ENCODE measurements around the gene ID3. TPM values are rescaled to one million over a fixed set of nuclear protein-coding genes. Genes with fewer than 3 reads are reported as not detected.

The ID3 gene
- total RNA-seq, 4 donors from 2014 or later: 121 to 224 (median 167) TPM

- H3K4me3 ChIP-seq: no peak overlapping the region
- no peaks in the 10 kb centered on the region for H3K36me3 ChIP-seq
- H3K27me3 ChIP-seq: no peaks in the 10 kb centered on the region
- TF ChIP-seq, protein P1, sequence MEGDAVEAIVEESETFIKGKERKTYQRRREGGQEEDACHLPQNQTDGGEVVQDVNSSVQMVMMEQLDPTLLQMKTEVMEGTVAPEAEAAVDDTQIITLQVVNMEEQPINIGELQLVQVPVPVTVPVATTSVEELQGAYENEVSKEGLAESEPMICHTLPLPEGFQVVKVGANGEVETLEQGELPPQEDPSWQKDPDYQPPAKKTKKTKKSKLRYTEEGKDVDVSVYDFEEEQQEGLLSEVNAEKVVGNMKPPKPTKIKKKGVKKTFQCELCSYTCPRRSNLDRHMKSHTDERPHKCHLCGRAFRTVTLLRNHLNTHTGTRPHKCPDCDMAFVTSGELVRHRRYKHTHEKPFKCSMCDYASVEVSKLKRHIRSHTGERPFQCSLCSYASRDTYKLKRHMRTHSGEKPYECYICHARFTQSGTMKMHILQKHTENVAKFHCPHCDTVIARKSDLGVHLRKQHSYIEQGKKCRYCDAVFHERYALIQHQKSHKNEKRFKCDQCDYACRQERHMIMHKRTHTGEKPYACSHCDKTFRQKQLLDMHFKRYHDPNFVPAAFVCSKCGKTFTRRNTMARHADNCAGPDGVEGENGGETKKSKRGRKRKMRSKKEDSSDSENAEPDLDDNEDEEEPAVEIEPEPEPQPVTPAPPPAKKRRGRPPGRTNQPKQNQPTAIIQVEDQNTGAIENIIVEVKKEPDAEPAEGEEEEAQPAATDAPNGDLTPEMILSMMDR (IDR thresholded peaks at IDR 0.05): no peak
- no peak for TF ChIP-seq POLR2A (IDR thresholded peaks at IDR 0.05)
- peak overlapping the region; percentile 53 to 80 (median 66) for H3K27ac ChIP-seq
- DNase-seq: no peak
- H3K4me1 ChIP-seq: peaks cover 0 to 27% (median 12%) of the 10 kb centered on the region in 4 donors
- no peaks in the 10 kb centered on the region for H3K9me3 ChIP-seq
These were observed 17.2 kb upstream of the ID3 start for GRCh38 chr1:23576338-23577055.

DNA sequence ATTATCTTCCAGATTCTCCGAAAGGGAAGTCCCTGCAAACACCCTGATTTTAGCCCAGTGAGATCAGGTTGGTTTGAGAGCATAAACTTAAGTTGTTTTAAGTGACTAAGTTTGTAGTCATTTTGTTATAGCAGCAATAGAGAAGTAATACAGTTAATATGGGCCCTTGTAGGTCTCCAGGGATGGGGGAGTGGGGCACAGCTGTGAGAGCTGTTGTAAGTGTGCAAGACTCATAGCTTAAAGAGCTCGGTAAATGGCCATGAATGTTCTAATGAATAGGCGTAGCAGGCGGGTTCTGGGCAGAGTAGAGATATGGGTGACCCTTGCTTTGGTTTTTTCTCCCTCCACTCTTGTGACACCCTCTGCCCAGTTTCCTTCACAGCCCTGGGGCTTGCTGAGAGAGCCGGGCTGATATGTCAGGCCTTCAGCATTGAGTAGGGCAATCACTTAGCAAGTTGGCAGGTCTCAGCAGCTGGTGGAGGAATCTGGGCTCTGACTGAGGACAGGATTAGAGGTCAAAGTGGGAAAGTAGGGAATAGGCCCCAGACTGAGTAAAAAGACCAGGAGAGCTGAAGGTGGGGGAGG is 16.0 kb upstream of the ID3 start:
- Histone ChIP-seq H3K4me3 (no peak overlapping the region), H3K27ac (peak overlapping the region in 2 of 4 donors; percentile 70 to 80), H3K36me3 (no peaks in the 10 kb centered on the region), H3K4me1 (peaks cover 0 to 27% (median 12%) of the 10 kb centered on the region in 4 donors), H3K27me3 (no peaks in the 10 kb centered on the region), H3K9me3 (no peaks in the 10 kb centered on the region)
- DNase-seq: no peak
- TF ChIP-seq, protein P1 (IDR thresholded peaks at IDR 0.05): no peak
- TF ChIP-seq POLR2A (IDR thresholded peaks at IDR 0.05): no peak

GRCh38 chr1:23574265-23574754 is 15.0 kb upstream of the ID3 start:
- Histone ChIP-seq H3K4me3 (no peak overlapping the region), H3K27ac (peak overlapping the region in 1 of 4 donors; percentile 80), H3K9me3 (no peaks in the 10 kb centered on the region), H3K27me3 (no peaks in the 10 kb centered on the region), H3K4me1 (peaks cover 0 to 27% (median 12%) of the 10 kb centered on the region in 4 donors), H3K36me3 (no peaks in the 10 kb centered on the region)
- TF ChIP-seq, protein P1 (IDR thresholded peaks at IDR 0.05): no peak
- TF ChIP-seq POLR2A (IDR thresholded peaks at IDR 0.05): no peak
- DNase-seq: peak in 1 of 3 donors; percentile 52

DNA sequence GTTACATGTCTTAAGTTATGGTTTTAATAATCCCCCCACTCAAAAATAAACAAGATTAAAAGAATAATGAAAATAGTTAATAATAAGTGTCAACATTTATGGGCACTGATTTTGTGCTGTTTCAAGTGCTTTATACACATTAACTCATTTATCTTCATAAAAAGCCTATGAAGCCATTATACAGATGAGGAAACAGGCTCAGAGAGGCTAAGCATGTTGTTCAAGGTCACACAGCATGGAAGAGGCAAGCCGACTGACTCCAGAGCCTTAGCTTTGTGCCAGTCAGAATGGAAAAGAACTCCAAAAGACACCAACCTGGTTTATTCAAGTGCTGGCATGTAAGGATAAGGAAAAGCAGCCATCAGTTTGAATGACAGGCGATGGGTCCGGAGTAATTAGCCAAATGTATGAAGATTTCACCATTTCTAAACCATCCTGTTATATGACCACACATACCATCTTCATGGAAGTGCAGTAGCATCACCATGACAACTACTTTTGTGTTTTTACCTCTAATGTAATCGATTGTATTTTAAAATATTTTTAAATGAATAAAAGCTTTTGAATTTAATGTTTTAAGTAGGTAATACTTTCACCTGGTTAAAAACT is 14.4 kb upstream of the ID3 start:
- no peak for DNase-seq
- peaks cover 0 to 31% (median 10%) of the 10 kb centered on the region in 4 donors for H3K4me1 ChIP-seq
- H3K36me3 ChIP-seq: no peaks in the 10 kb centered on the region
- H3K4me3 ChIP-seq: no peak overlapping the region
- TF ChIP-seq, protein P1 (IDR thresholded peaks at IDR 0.05): no peak
- TF ChIP-seq POLR2A (IDR thresholded peaks at IDR 0.05): no peak
- peak overlapping the region in 1 of 4 donors; percentile 80 for H3K27ac ChIP-seq
- no peaks in the 10 kb centered on the region for H3K27me3 ChIP-seq
- H3K9me3 ChIP-seq: no peaks in the 10 kb centered on the region

DNA sequence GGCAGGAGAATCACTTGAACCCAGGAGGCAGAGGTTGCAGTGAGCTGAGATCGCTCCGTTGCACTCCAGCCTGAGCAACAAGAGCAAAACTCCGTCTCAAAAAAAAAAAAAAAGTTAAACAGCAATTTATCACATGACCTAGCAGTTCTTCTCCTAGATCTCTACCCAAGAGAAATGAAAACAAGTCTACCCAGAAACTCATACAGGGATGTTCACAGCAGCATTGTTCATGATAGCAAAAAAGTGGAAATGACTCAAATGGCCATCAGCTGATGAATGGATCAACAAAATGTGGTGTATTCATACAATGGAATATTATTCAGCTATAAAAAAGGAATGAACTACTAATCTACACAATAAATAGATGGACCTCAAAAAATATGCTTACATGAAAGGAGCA is 12.2 kb upstream of the ID3 start:
- Histone ChIP-seq H3K27me3 (no peaks in the 10 kb centered on the region), H3K4me1 (peaks cover 0 to 20% (median 2%) of the 10 kb centered on the region in 4 donors), H3K9me3 (no peaks in the 10 kb centered on the region), H3K27ac (no peak overlapping the region), H3K36me3 (no peaks in the 10 kb centered on the region), H3K4me3 (no peak overlapping the region)
- DNase-seq: no peak
- TF ChIP-seq POLR2A (IDR thresholded peaks at IDR 0.05): no peak
- TF ChIP-seq, protein P1 (IDR thresholded peaks at IDR 0.05): no peak

All from Peyer's patch (tissue), 4 donors.